ENCODE data around the gene COG5.

The COG5 gene

GRCh38 chr7:107284911-107285479 lies 278.7 kb downstream of the COG5 start:
- Histone ChIP-seq H3K79me1 (ENCODE audit: low read length) (no peaks in the 10 kb centered on the region), H3K56ac (ENCODE audit: low read length) (no peak overlapping the region), H3K79me2 (ENCODE audit: control insufficient read depth, insufficient read depth, low read length) (no peaks in the 10 kb centered on the region), H3K9ac (ENCODE audit: low read length) (no peak overlapping the region), H4K8ac (ENCODE audit: low read depth, low read length) (no peak overlapping the region), H4K5ac (ENCODE audit: low read length) (no peak overlapping the region), H2AK5ac (ENCODE audit: low read length) (no peak overlapping the region), H3K27ac (ENCODE audit: low read depth, low read length) (no peak overlapping the region), H3K4me1 (ENCODE audit: control insufficient read depth, low read depth, low read length) (no peaks in the 10 kb centered on the region), H3K4me2 (ENCODE audit: low read length) (no peak overlapping the region), H2BK15ac (replicated peaks; ENCODE audit: low read depth) (no peak overlapping the region), H3K4ac (ENCODE audit: low read depth, low read length) (no peak overlapping the region), H3K4me3 (ENCODE audit: low read length) (no peak overlapping the region), H3K27me3 (ENCODE audit: insufficient read depth, low read length, poor library complexity) (no peaks in the 10 kb centered on the region), H2BK120ac (ENCODE audit: low read depth, low read length) (no peak overlapping the region), H3K36me3 (ENCODE audit: control insufficient read depth, insufficient read depth, low read length) (no peaks in the 10 kb centered on the region), H2BK5ac (ENCODE audit: low read length) (no peak overlapping the region), H3K18ac (ENCODE audit: low read length) (no peak overlapping the region), H3K23ac (ENCODE audit: low read length) (no peak overlapping the region)
- DNase-seq, result no peak
- WGBS (ENCODE audit: extremely low coverage, insufficient coverage, low lambda C conversion rate), result 100% methylated on average over 2 of the region's 4 CpGs

- no peak overlapping the region for H3K56ac ChIP-seq (ENCODE audit: low read length)
- no peaks in the 10 kb centered on the region for H3K79me1 ChIP-seq (ENCODE audit: low read length)
- H3K4me3 ChIP-seq (ENCODE audit: low read length), result no peak overlapping the region
- no peaks in the 10 kb centered on the region for H3K27me3 ChIP-seq (ENCODE audit: insufficient read depth, low read length, poor library complexity)
- no peaks in the 10 kb centered on the region for H3K36me3 ChIP-seq (ENCODE audit: control insufficient read depth, insufficient read depth, low read length)
- WGBS (ENCODE audit: extremely low coverage, insufficient coverage, low lambda C conversion rate), result no CpG with 5 or more reads among the region's 2 CpGs
- H4K8ac ChIP-seq (ENCODE audit: low read depth, low read length), result no peak overlapping the region
- DNase-seq, result no peak
- H3K4me1 ChIP-seq (ENCODE audit: control insufficient read depth, low read depth, low read length), result peaks cover 4% of the 10 kb centered on the region
- H3K4me2 ChIP-seq (ENCODE audit: low read length), result no peak overlapping the region
- H2BK5ac ChIP-seq (ENCODE audit: low read length), result no peak overlapping the region
- no peak overlapping the region for H3K23ac ChIP-seq (ENCODE audit: low read length)
- no peak overlapping the region for H2AK5ac ChIP-seq (ENCODE audit: low read length)
- no peak overlapping the region for H3K4ac ChIP-seq (ENCODE audit: low read depth, low read length)
- no peak overlapping the region for H2BK120ac ChIP-seq (ENCODE audit: low read depth, low read length)
- H3K18ac ChIP-seq (ENCODE audit: low read length), result no peak overlapping the region
- H4K5ac ChIP-seq (ENCODE audit: low read length), result no peak overlapping the region
- H3K79me2 ChIP-seq (ENCODE audit: control insufficient read depth, insufficient read depth, low read length), result no peaks in the 10 kb centered on the region
- no peak overlapping the region for H3K9ac ChIP-seq (ENCODE audit: low read length)
- H2BK15ac ChIP-seq (replicated peaks; ENCODE audit: low read depth), result no peak overlapping the region
- no peak overlapping the region for H3K27ac ChIP-seq (ENCODE audit: low read depth, low read length)
Measured at GRCh38 chr7:107277331-107277730, 286.4 kb downstream of the COG5 start.

DNA sequence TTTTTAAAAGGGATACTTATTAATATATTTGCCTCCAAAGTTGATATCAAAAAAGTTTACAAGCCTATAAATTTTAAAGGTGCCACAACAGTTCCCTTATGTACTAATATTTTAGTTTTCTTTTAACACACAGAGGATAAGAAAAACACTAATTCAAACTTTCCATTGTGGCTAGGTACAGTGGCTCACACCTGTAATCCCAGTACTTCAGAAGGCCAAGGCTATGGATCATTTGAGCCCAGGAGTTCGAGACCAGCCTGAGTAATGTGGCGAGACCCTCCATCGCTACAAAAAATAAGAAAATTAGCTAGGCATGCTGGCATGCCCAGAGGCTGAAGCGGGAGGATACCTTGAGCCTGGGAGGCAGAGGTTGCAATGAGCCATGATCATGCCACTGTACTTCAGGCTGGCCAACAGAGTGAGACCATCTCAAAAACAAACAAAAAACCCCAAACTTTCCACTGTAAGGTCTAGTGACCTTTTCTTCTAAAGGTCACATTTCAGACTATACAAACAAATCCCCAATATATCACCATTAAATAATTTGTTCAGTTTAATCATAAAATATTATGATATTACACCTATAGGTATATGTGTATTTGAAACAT lies 287.4 kb downstream of the COG5 start:
- H3K4me3 ChIP-seq (ENCODE audit: low read length), result no peak overlapping the region

DNA sequence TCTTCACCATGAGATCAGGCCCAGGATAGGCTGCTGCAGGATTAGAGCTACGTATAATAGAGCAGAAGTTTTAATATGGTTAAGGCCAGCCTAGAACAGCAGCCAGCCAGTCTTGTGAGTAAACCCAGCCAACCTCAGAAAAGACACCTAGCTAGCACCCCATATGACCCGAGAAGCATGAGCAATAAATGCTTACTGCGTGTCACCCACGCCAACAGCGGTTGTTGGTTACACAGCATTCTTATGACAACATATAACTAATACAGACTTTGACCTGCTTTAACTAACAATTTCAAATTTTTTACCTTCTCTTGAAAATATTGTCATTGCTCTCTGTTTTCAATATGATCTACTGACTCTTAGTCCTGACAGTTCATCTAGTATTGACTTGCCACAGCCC lies 289.2 kb downstream of the COG5 start:
- Histone ChIP-seq H3K18ac (ENCODE audit: low read length) (no peak overlapping the region), H3K4ac (ENCODE audit: low read depth, low read length) (peak overlapping the region; percentile 36), H3K56ac (ENCODE audit: low read length) (no peak overlapping the region), H2AK5ac (ENCODE audit: low read length) (no peak overlapping the region), H2BK120ac (ENCODE audit: low read depth, low read length) (no peak overlapping the region), H2BK5ac (ENCODE audit: low read length) (no peak overlapping the region), H4K5ac (ENCODE audit: low read length) (no peak overlapping the region), H3K27ac (ENCODE audit: low read depth, low read length) (no peak overlapping the region), H3K23ac (ENCODE audit: low read length) (no peak overlapping the region), H3K27me3 (ENCODE audit: insufficient read depth, low read length, poor library complexity) (no peaks in the 10 kb centered on the region), H3K9ac (ENCODE audit: low read length) (no peak overlapping the region), H4K8ac (ENCODE audit: low read depth, low read length) (no peak overlapping the region), H3K4me1 (ENCODE audit: control insufficient read depth, low read depth, low read length) (peaks cover 4% of the 10 kb centered on the region), H3K79me2 (ENCODE audit: control insufficient read depth, insufficient read depth, low read length) (no peaks in the 10 kb centered on the region), H3K36me3 (ENCODE audit: control insufficient read depth, insufficient read depth, low read length) (no peaks in the 10 kb centered on the region), H3K4me2 (ENCODE audit: low read length) (no peak overlapping the region), H3K4me3 (ENCODE audit: low read length) (no peak overlapping the region), H3K79me1 (ENCODE audit: low read length) (no peaks in the 10 kb centered on the region), H2BK15ac (replicated peaks; ENCODE audit: low read depth) (no peak overlapping the region)
- WGBS (ENCODE audit: extremely low coverage, insufficient coverage, low lambda C conversion rate), result no CpG with 5 or more reads among the region's 5 CpGs
- DNase-seq, result no peak

More for the DNA sequence above, 287.4 kb downstream of the COG5 start:
- Histone ChIP-seq H4K8ac (ENCODE audit: low read depth, low read length) (no peak overlapping the region), H3K36me3 (ENCODE audit: control insufficient read depth, insufficient read depth, low read length) (no peaks in the 10 kb centered on the region), H3K4me2 (ENCODE audit: low read length) (no peak overlapping the region), H3K23ac (ENCODE audit: low read length) (no peak overlapping the region), H2BK120ac (ENCODE audit: low read depth, low read length) (no peak overlapping the region), H2BK5ac (ENCODE audit: low read length) (no peak overlapping the region), H3K18ac (ENCODE audit: low read length) (no peak overlapping the region), H4K5ac (ENCODE audit: low read length) (no peak overlapping the region), H3K4me1 (ENCODE audit: control insufficient read depth, low read depth, low read length) (peaks cover 4% of the 10 kb centered on the region), H3K4ac (ENCODE audit: low read depth, low read length) (no peak overlapping the region), H3K27me3 (ENCODE audit: insufficient read depth, low read length, poor library complexity) (no peaks in the 10 kb centered on the region), H3K56ac (ENCODE audit: low read length) (no peak overlapping the region), H3K27ac (ENCODE audit: low read depth, low read length) (no peak overlapping the region), H2AK5ac (ENCODE audit: low read length) (no peak overlapping the region), H3K9ac (ENCODE audit: low read length) (no peak overlapping the region), H2BK15ac (replicated peaks; ENCODE audit: low read depth) (no peak overlapping the region), H3K79me2 (ENCODE audit: control insufficient read depth, insufficient read depth, low read length) (no peaks in the 10 kb centered on the region), H3K79me1 (ENCODE audit: low read length) (no peaks in the 10 kb centered on the region)
- no CpG with 5 or more reads among the region's 4 CpGs for WGBS (ENCODE audit: extremely low coverage, insufficient coverage, low lambda C conversion rate)
- no peak for DNase-seq

GRCh38 chr7:107269790-107270189 lies 293.9 kb downstream of the COG5 start:
- no peaks in the 10 kb centered on the region for H3K36me3 ChIP-seq (ENCODE audit: control insufficient read depth, insufficient read depth, low read length)
- no peak overlapping the region for H3K9ac ChIP-seq (ENCODE audit: low read length)
- H3K79me2 ChIP-seq (ENCODE audit: control insufficient read depth, insufficient read depth, low read length), result no peaks in the 10 kb centered on the region
- no peaks in the 10 kb centered on the region for H3K27me3 ChIP-seq (ENCODE audit: insufficient read depth, low read length, poor library complexity)
- no peak overlapping the region for H3K4me3 ChIP-seq (ENCODE audit: low read length)
- WGBS (ENCODE audit: extremely low coverage, insufficient coverage, low lambda C conversion rate), result no CpG with 5 or more reads among the region's 3 CpGs
- no peak overlapping the region for H3K56ac ChIP-seq (ENCODE audit: low read length)
- H2BK5ac ChIP-seq (ENCODE audit: low read length), result no peak overlapping the region
- H2BK120ac ChIP-seq (ENCODE audit: low read depth, low read length), result no peak overlapping the region
- H3K18ac ChIP-seq (ENCODE audit: low read length), result no peak overlapping the region
- no peak overlapping the region for H3K23ac ChIP-seq (ENCODE audit: low read length)
- no peak overlapping the region for H3K4me2 ChIP-seq (ENCODE audit: low read length)
- no peak overlapping the region for H2AK5ac ChIP-seq (ENCODE audit: low read length)
- H3K4ac ChIP-seq (ENCODE audit: low read depth, low read length), result no peak overlapping the region
- H2BK15ac ChIP-seq (replicated peaks; ENCODE audit: low read depth), result no peak overlapping the region
- DNase-seq, result no peak
- H3K27ac ChIP-seq (ENCODE audit: low read depth, low read length), result no peak overlapping the region
- peaks cover 4% of the 10 kb centered on the region for H3K4me1 ChIP-seq (ENCODE audit: control insufficient read depth, low read depth, low read length)
- H3K79me1 ChIP-seq (ENCODE audit: low read length), result no peaks in the 10 kb centered on the region
- no peak overlapping the region for H4K5ac ChIP-seq (ENCODE audit: low read length)
- H4K8ac ChIP-seq (ENCODE audit: low read depth, low read length), result no peak overlapping the region

GRCh38 chr7:107268594-107268993 lies 295.1 kb downstream of the COG5 start:
- no peak for DNase-seq
- H3K23ac ChIP-seq (ENCODE audit: low read length), result no peak overlapping the region

More at GRCh38 chr7:107268594-107268993, 295.1 kb downstream of the COG5 start:
- Histone ChIP-seq H3K27ac (ENCODE audit: low read depth, low read length) (no peak overlapping the region), H3K36me3 (ENCODE audit: control insufficient read depth, insufficient read depth, low read length) (no peaks in the 10 kb centered on the region), H4K5ac (ENCODE audit: low read length) (no peak overlapping the region), H3K56ac (ENCODE audit: low read length) (no peak overlapping the region), H3K4me2 (ENCODE audit: low read length) (no peak overlapping the region), H3K18ac (ENCODE audit: low read length) (no peak overlapping the region), H3K79me2 (ENCODE audit: control insufficient read depth, insufficient read depth, low read length) (no peaks in the 10 kb centered on the region), H3K4me3 (ENCODE audit: low read length) (no peak overlapping the region), H2BK5ac (ENCODE audit: low read length) (no peak overlapping the region), H2AK5ac (ENCODE audit: low read length) (no peak overlapping the region), H3K9ac (ENCODE audit: low read length) (no peak overlapping the region), H2BK120ac (ENCODE audit: low read depth, low read length) (no peak overlapping the region), H2BK15ac (replicated peaks; ENCODE audit: low read depth) (no peak overlapping the region), H3K4me1 (ENCODE audit: control insufficient read depth, low read depth, low read length) (peaks cover 4% of the 10 kb centered on the region), H4K8ac (ENCODE audit: low read depth, low read length) (no peak overlapping the region), H3K27me3 (ENCODE audit: insufficient read depth, low read length, poor library complexity) (no peaks in the 10 kb centered on the region), H3K4ac (ENCODE audit: low read depth, low read length) (no peak overlapping the region), H3K79me1 (ENCODE audit: low read length) (no peaks in the 10 kb centered on the region)
- WGBS (ENCODE audit: extremely low coverage, insufficient coverage, low lambda C conversion rate), result no CpG with 5 or more reads among the region's 2 CpGs

Measured in mesendoderm (in vitro differentiated cells).